HG02981 (cell line): ENCODE results near the gene CTSA.
A peak's percentile ranks its signal among the peaks of the same experiment; 100 is the strongest.
"Not testable (repeated sequence)": the region's sequence is repeated elsewhere in the genome, so short reads cannot be mapped to it uniquely, and the experiment has no call there.

Experiments
- ATAC-seq: cut with Tn5 transposase; IDR thresholded peaks from one replicate; pipeline ENCODE4 v1.9.1; 2021; ENCODE audit warnings: mild to moderate bottlenecking, moderate library complexity; ENCODE audit not compliant: unreplicated experiment

Gene CTSA

GRCh38 chr20:45911486-45912343 is 20.6 kb downstream of the CTSA start, which contains the start of gene PLTP:
Gene PLTP, minus strand, starts transcription at chr20:45912155. Its CDS starts 703 bp downstream, at chr20:45911452.
- ATAC-seq = no peak

GRCh38 chr20:45912344-45912682 is 21.2 kb downstream of the CTSA start:
- ATAC-seq = no peak

GRCh38 chr20:45913116-45913515 is 22.0 kb downstream of the CTSA start:
- ATAC-seq = no peak

- ATAC-seq = no peak
Measured at GRCh38 chr20:45917790-45918141, 26.6 kb downstream of the CTSA start.

- no peak for ATAC-seq
Measured at GRCh38 chr20:45918182-45918737, 27.1 kb downstream of the CTSA start.

- no peak for ATAC-seq
Measured at GRCh38 chr20:45918779-45919537, 27.8 kb downstream of the CTSA start.

- ATAC-seq = no peak
Measured at GRCh38 chr20:45919542-45920399, 28.6 kb downstream of the CTSA start.

GRCh38 chr20:45920462-45921336 is 29.6 kb downstream of the CTSA start:
- no peak for ATAC-seq

GRCh38 chr20:45921337-45922189 is 30.4 kb downstream of the CTSA start:
- ATAC-seq = no peak

GRCh38 chr20:45924391-45925261 is 33.5 kb downstream of the CTSA start:
- ATAC-seq = no peak

- no peak for ATAC-seq
Measured at GRCh38 chr20:45925821-45926506, 34.8 kb downstream of the CTSA start.

- ATAC-seq = no peak
Measured at GRCh38 chr20:45926731-45927070, 35.6 kb downstream of the CTSA start.

- ATAC-seq = no peak
Measured at GRCh38 chr20:45927071-45927878, 36.1 kb downstream of the CTSA start.

GRCh38 chr20:45931680-45932079 is 40.5 kb downstream of the CTSA start:
- not testable (repeated sequence) for ATAC-seq

- ATAC-seq = no peak
Measured at GRCh38 chr20:45933266-45934045, 42.3 kb downstream of the CTSA start.

- peak; percentile 3 for ATAC-seq
Measured at GRCh38 chr20:45934046-45934585, 43.0 kb downstream of the CTSA start.
